GM10266 (cell line): ENCODE measurements around the gene COG7.

Experiments used
- DNase-seq: peaks from one replicate; pipeline ENCODE4 v3.0.0; 2012; ENCODE audit errors: extremely low spot score
- CTCF ChIP-seq: IDR thresholded peaks from 2 replicates; pipeline ENCODE4 v1.5.1; 2012; ENCODE audit warnings: mild to moderate bottlenecking, low read depth; ENCODE audit not compliant: control insufficient read depth, insufficient read depth; ENCODE audit errors: missing control alignments

COG7 gene

GRCh38 chr16:23497543-23497868, 44.5 kb upstream of the COG7 start:
- TF ChIP-seq CTCF, result no peak
- DNase-seq, result no peak

DNA sequence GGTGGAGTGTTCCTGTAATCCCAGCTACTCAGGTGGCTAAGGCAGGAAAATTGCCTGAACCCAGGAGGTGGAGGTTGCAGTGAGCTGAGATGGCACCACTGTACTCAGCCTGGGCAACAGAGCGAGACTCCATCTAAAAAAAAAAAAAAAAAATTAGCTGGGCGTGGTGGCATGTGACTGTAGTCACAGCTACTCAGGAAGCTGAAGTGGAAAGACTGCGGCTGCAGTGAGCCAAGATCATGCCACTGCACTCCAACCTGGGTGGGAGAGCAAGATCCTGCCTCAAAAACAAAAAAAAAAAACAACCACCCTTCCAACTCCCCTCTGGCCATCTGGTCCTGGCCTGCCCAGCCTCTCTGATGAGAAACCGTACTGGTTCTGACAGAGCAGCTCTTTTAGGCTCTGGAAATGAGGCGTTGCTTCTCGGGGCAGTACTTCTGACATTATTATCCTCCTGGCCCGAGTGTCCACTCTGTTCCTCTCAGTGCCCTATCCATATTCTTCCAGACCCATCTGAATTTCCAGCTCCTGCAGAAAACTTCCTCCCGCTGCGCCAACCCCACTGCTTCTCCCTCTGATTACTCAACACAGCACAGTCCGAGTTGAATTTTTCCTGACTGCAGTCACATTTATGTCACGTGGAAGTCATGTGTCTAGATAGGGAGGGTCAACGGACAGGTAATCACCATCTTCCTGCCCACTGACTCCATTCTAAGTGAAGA, 44.0 kb upstream of the COG7 start:
- TF ChIP-seq CTCF, result no peak
- DNase-seq, result no peak

DNA sequence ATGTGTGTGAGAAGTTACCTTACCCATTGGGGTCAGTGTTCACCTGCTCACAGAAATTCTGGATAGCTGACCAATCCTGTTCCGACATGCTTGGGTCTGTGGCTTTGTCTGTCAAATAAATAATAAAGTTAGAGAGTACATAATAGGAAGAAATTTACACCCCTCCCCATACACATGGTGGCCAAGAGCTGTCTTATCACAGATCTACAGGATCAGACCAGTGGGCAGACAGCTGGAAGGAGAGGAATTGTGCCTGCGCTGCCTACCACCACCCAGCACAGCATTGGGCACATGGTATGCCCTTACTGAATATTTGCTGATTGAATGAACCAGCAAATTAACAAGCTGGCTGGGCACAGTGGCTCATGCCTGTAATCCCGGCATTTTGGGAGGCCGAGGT, 42.7 kb upstream of the COG7 start:
- TF ChIP-seq CTCF, result no peak

DNA sequence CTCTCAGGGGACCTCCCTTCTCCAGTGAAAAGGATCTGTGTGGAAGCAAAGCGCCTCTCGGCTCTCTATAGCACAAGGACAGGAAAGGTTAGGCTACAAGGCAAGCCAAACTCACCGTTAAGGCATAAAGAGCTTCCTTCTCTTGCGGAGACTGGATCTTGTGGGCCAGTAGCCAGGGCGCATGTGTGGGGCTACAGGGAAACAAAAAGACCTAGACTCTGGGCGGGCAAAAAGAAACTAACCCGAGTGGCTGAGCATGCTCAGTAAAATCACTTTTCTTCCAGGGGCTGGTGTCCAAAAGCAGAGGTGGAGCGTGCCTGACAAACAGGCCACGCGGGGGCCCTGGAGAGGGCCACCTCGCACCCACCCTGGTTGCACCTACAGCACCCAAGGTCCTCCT, 41.2 kb upstream of the COG7 start:
- DNase-seq, result no peak
- TF ChIP-seq CTCF, result no peak

More for the DNA sequence above, 42.7 kb upstream of the COG7 start:
- no peak for DNase-seq

DNA sequence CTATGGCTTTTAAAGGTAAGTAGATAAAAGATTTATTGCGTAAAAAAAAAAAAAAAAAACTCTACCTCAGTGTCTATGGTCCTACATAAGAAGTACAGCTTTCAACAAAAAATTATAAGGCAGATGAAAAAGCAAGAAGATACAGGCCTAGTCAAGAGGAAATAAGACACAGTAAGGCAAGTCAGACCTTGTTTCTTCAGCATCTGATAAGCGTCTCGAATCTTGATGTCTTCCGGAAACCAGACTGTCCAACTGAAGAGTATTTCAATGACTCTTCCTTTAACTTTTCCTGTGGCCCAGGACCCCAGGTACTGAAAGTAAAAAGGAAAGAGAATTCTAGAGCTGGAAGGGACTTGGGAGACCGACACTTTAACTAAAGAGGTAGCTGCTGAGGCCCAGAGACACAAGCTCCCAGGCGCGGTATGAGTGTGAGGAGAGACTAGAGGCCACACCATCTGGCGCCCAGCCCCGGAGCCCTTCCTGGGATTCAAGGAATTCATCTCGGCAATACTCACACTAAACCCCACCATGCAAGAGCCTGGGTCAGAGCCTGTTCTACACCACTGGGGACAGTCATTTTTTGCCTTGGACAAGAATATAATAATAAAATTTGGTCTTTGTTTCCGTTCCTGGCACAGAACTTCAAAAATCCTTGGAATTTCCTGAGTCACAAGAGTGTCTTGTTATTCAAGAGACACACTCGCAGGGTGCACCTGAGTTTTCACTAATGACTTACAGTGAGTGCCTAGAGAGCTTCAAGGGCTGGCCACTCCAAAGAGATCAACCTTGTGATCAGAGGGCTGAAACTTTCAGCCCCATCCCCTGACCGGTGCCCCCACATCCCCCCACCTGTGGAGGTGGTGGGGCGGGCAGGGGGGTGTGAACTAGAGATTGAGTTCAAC, 38.8 kb upstream of the COG7 start:
- no peak for TF ChIP-seq CTCF
- no peak for DNase-seq

- no peak for TF ChIP-seq CTCF
- no peak for DNase-seq
These were observed 33.5 kb upstream of the COG7 start for GRCh38 chr16:23486480-23486879.

DNA sequence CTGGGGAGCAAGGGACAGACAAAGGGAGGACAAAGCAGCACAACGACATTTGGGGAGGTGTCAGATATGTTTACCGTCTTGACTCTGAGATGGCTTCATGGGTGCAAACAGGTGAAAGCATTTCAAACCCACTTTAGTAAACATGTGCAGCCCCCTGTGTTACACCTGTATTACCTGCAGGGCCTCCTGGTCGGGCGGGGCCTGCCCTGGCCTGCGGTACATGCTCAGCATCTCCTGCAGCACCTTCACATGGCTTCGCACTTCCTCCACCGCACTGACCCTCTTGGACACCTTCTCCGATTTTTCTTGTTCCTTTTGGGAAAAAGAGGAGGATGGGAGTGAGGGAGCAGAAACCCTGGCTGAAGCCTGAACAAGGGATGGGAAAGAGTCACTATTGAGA, 32.9 kb upstream of the COG7 start:
- DNase-seq, result no peak
- no peak for TF ChIP-seq CTCF
